Measurements from ENCODE around the gene SLC25A29. TPM values are rescaled to one million over a fixed set of nuclear protein-coding genes. Genes with fewer than 3 reads are reported as not detected.

Gene SLC25A29
- total RNA-seq, 1 experiment from 2014 or later: 179 TPM

DNA sequence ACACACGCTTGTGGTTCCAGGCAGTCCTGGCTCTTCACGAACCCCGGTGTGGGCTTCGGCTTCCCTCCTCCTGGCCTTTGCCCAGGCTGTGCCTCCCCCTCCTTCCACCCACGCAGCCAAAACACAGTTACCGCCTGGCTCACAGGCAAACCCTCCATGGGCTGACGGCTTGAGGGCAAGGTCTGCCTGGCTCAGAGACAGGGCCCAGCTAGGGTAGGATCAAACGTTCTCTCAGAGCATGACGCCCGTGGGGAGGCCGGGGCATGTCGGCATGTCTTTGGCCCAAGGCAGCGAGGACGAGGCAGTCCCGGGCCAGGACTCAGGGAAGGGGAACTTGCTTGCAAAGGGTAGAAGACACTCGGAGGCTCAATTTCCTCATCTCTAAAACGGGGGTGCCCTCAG, 19.0 kb upstream of the SLC25A29 start:
- ChIA-PET CTCF (no interaction called here), POLR2A (no interaction called here)
- DNase-seq (ENCODE audit: low spot score): no peak

More for the DNA sequence above, 19.0 kb upstream of the SLC25A29 start:
- Mint-ChIP-seq H3K4me3 (no peak overlapping the region), H3K4me1 (peaks cover 3% of the 10 kb centered on the region; the same call in 1 of the 2 replicates), H3K36me3 (no peaks in the 10 kb centered on the region), H3K9me3 (no peaks in the 10 kb centered on the region), H3K27me3 (ENCODE audit: low read depth) (no peaks in the 10 kb centered on the region), H3K27ac (no peak overlapping the region)
- no peak for ATAC-seq
- TF ChIP-seq ZBTB43 (CRISPR knock-in tag; IDR thresholded peaks at IDR 0.05) (no peak), ZNF425 (CRISPR knock-in tag; conservative IDR thresholded peaks at IDR 0.05) (no peak), EMX1 (CRISPR knock-in tag; IDR thresholded peaks at IDR 0.05) (no peak), E2F4 (CRISPR knock-in tag; IDR thresholded peaks at IDR 0.05; ENCODE audit: borderline replicate concordance, low read depth) (no peak), TEAD1 (CRISPR knock-in tag; IDR thresholded peaks at IDR 0.05) (no peak), NR3C1 (CRISPR knock-in tag; conservative IDR thresholded peaks at IDR 0.05; ENCODE audit: low read depth) (no peak), ATF2 (CRISPR knock-in tag; IDR thresholded peaks at IDR 0.05; ENCODE audit: borderline replicate concordance, low read depth) (no peak), ZMAT4 (CRISPR knock-in tag; IDR thresholded peaks at IDR 0.05) (no peak), KAT7 (CRISPR knock-in tag; IDR thresholded peaks at IDR 0.05; ENCODE audit: borderline replicate concordance) (no peak), ZBTB21 (CRISPR knock-in tag; IDR thresholded peaks at IDR 0.05; ENCODE audit: borderline replicate concordance) (no peak), ELF4 (CRISPR knock-in tag; IDR thresholded peaks at IDR 0.05; ENCODE audit: low read depth) (no peak)
- TF ChIP-seq, protein P1, sequence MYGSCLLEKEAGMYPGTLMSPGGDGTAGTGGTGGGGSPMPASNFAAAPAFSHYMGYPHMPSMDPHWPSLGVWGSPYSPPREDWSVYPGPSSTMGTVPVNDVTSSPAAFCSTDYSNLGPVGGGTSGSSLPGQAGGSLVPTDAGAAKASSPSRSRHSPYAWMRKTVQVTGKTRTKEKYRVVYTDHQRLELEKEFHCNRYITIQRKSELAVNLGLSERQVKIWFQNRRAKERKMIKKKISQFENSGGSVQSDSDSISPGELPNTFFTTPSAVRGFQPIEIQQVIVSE (CRISPR knock-in tag; IDR thresholded peaks at IDR 0.05; ENCODE audit: borderline replicate concordance): no peak
- TF ChIP-seq, protein P2, sequence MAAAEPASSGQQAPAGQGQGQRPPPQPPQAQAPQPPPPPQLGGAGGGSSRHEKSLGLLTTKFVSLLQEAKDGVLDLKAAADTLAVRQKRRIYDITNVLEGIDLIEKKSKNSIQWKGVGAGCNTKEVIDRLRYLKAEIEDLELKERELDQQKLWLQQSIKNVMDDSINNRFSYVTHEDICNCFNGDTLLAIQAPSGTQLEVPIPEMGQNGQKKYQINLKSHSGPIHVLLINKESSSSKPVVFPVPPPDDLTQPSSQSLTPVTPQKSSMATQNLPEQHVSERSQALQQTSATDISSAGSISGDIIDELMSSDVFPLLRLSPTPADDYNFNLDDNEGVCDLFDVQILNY (CRISPR knock-in tag; IDR thresholded peaks at IDR 0.05): no peak
- TF ChIP-seq, protein P3, sequence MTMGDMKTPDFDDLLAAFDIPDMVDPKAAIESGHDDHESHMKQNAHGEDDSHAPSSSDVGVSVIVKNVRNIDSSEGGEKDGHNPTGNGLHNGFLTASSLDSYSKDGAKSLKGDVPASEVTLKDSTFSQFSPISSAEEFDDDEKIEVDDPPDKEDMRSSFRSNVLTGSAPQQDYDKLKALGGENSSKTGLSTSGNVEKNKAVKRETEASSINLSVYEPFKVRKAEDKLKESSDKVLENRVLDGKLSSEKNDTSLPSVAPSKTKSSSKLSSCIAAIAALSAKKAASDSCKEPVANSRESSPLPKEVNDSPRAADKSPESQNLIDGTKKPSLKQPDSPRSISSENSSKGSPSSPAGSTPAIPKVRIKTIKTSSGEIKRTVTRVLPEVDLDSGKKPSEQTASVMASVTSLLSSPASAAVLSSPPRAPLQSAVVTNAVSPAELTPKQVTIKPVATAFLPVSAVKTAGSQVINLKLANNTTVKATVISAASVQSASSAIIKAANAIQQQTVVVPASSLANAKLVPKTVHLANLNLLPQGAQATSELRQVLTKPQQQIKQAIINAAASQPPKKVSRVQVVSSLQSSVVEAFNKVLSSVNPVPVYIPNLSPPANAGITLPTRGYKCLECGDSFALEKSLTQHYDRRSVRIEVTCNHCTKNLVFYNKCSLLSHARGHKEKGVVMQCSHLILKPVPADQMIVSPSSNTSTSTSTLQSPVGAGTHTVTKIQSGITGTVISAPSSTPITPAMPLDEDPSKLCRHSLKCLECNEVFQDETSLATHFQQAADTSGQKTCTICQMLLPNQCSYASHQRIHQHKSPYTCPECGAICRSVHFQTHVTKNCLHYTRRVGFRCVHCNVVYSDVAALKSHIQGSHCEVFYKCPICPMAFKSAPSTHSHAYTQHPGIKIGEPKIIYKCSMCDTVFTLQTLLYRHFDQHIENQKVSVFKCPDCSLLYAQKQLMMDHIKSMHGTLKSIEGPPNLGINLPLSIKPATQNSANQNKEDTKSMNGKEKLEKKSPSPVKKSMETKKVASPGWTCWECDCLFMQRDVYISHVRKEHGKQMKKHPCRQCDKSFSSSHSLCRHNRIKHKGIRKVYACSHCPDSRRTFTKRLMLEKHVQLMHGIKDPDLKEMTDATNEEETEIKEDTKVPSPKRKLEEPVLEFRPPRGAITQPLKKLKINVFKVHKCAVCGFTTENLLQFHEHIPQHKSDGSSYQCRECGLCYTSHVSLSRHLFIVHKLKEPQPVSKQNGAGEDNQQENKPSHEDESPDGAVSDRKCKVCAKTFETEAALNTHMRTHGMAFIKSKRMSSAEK (CRISPR knock-in tag; IDR thresholded peaks at IDR 0.05; ENCODE audit: borderline replicate concordance): no peak
